Right kidney (tissue), 1 donor: Measurements from ENCODE around the gene RBMS2.
"Not testable (repeated sequence)": the region's sequence is repeated elsewhere in the genome, so short reads cannot be mapped to it uniquely, and the experiment has no call there.

Experiments used
- DNase-seq: peaks from one replicate; pipeline ENCODE4 v3.0.0-alpha.2; 2016

Gene RBMS2

DNA sequence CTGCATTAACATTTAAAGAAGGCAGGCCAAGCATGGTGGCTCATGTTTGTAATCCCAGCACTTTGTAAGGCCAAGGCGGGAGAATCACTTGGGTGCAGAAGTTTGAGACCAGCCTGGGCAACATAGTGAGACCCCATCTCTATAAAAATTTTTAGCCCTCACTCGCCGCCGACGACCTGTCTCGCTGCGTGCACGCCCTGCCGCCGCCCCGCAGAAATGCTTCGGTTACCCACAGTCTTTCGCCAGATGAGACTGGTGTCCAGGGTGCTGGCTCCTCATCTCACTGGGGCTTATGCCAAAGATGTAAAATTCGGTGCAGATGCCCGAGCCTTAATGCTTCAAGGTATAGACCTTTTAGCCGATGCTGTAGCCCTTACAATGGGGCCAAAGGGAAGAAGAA lies 10.8 kb upstream of the RBMS2 start:
- DNase-seq, result no peak

DNA sequence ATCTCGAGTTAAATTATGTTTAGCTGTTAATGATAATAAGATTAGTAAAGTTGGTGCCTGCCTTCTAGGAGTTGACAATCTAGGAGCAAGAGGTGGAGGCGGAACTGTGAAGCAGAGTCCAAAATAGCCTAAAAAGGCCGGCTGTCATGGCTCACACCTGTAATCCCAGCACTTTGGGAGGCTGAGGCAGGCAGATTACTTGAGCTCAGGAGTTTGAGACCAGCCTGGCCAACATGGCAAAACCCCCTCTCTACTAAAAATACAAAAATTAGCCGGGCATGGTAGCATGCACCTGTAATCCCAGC lies 7.7 kb upstream of the RBMS2 start:
- not testable (repeated sequence) for DNase-seq

DNA sequence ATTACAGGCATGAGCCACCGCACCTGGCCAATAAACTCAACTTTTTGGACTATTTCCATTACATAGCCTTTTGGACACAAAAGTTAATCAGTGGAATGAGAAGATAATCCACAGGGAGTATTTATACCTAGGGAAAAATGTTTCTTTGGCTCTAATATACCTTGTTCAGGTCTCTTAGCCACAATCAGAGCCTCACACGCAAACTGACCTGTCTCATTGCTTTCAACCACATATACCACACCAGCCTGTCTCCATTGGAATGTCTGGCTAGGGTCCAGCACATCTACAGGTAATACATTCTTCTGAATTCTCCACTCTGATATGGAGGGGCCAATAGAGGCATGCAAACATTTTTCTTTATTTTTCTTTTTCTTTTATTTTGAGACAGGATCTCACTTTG lies 3.8 kb upstream of the RBMS2 start:
- no peak for DNase-seq

DNA sequence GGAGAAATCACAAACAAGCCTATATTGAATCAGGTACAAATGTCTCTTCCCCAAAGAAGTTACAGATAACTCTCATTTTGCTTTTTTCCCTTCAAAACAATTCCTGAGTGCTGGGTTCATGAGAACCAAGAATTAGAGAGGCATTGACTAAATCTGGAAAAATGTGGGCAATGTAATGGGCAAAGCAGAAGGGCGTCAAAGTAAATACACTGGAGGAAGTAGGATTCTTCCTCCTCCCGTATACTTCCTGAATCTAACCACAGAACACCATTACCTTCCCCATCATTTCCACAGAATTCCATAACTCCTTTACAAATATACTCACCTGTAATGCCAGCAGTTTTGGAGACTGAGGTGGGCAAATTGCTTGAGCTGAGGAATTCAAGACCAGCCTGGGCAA lies 3.0 kb upstream of the RBMS2 start:
- DNase-seq, result no peak

DNA sequence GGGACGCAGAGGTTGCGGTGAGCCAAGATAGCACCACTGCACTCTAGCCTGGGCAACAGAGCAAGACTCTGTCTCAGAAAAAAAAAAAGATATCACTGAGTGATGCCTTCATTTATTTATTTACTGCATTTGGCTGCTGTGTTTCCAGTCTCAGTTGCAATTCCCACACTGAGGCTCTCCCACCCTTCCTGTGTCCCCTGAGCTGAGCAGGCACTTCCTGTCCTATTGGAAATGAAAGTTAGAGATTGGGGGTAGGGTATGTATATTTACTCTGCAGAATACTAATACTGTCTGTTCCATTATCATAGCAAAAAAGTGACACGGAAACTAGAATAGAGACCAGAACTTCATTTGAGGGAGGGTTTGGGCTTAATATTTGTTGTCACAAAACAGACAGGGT lies 1.6 kb upstream of the RBMS2 start:
- no peak for DNase-seq

DNA sequence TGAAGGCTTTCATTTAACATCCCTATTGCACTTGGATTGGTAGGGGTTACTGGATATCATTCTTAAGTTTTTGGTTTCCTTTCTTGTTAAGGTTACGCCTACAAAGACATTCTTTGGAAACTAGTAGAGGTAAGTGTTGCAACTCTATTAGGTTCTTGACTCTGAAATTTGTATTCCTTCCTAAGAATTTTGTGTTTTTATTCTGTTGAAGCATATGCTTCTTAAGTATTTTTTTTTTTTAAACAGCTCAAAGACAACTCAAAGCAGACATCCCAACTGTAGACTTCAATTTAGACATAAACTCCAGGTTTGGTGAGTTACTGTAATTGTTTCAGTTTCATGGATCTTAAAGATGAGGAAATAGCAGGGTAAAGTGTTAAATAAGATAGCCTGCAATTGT lies 1.1 kb upstream of the RBMS2 start:
- DNase-seq, result no peak

DNA sequence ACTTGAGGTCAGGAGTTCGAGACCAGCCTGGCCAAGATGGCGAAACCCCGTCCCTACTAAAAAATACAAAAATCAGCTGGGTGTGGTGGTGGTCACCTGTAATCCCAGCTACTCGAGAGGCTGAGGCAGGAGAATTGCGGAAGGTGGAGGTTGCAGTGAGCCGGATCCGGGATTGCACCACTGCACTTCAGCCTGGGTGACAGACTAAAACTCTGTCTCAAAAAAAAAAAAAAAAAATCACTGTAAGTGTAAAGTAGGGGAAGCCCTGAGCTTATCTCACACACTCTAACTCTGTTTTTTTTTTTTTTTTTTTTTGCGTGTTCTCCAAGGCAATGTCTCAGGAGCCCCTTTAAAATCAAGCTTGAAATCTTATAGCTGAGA lies 421 bp upstream of the RBMS2 start:
- no peak for DNase-seq

DNA sequence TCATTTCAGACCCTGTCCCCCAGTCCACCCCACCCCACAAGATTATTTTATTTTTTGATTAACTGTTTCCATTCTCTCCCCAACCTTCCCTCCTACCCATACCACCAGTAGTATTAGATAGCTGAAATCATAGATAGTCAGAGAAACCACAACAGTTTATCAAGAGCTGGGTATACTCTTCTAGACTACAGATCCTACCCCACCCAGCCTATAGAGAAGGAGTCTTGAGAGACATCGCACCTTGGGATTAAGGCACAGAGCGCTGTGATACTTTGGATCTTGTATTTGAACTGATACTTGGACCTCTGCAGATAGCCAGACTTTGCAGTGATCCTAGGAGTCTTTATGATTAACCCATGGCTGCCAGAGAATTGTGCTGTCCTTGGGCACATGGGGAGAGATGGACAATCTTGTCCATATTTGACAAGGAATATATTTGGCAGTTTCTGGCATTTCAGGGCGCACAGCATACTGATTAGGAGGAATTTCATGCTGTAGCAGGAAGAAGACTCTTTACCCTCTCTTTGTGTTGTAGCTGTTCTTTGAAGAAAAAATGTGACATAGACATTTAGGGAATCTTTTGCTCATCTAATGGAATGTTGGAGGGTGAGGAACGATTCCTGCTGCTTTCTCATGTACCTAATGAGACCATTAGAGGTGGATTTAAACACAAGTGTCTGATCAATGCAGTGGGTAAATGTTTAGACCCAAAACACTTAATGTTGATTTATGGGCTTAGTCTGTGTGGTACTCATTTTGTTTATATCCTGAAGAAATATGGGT lies 982 bp downstream of the RBMS2 start:
- DNase-seq, result peak; percentile 61

DNA sequence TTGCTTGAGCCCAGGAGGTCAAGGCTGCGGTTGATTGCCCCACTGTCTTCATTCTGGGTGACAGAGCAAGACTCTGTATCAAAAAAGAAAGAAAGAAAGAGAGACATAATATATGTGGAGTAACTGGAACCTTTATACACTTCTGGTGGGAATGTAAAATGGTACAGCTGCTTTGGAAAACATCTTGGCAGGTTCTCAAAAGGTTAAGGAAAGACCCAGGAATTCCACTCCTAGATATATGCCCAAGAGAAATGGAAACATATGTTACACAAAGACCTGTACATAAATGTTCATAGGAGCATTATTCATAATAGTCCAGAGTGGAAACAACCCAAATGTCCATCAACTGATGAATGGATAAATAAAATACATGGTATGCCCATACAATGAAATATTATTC lies 7.2 kb downstream of the RBMS2 start:
- DNase-seq, result no peak

DNA sequence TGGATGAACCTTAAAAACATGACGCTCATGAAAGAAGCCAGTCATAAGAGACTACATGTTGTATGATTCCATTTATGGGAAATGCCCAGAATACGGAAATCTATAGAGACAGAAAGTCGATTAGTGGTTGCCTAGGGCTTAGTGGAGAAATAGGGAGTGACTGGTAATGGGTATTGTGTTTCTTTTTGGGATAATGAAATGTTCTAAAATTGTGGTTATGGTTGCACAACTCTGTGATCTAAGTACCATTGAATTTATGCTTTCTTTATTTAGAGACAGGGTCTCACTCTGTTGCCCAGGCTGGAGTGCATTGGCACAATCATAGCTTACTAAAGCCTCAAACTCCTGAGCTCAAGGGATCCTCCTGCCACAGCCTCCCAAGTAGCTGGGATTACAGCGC lies 8.0 kb downstream of the RBMS2 start:
- DNase-seq, result no peak

DNA sequence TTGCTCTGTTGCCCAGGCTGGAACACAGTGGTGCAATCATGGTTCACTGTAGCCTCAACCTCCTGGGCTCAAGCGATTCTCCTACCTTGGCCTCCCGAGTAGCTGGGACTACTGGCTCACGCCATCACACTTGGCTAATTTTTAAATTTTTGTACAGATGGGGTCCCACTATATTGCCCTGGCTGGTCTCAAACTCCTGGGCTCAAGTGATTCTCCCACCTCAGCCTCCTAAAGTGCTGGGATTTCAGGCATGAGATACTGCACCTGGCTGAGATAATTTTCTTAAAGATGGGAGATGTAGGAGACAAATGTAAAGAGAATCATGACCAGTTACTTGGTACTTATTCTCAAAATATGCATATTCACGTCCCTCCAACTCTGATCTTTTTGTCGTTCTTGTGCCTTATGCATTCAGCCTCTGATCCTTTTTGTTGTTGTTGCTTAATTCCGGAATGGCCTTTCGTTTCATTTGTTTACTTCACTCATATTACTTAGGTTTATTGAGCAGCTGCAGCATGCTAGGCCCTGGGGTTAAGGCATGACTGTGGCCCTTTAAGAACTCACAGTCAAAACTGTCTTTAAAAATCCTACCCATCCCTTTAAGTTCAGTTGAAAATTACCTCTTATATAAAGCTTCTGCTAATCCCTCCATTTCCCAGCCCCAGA lies 8.9 kb downstream of the RBMS2 start:
- no peak for DNase-seq

DNA sequence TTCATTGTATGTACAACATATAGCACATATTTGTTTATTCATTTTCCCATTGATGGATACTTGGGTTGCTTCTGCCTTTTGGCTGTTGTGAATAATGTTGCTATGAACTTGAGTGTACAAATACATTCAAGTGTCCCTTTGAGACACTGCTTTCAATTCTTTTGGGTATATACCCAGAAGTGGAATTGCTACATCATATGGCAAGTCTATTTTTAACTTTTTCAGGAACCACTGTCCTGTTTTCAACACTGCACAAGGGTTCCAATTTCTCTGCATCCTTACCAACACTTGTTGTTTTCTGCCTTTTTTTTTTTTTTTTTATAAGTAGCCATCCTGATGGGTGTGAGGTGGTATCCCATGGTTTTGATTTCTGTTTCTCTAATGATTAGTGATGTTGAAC lies 15.9 kb downstream of the RBMS2 start:
- DNase-seq, result no peak

DNA sequence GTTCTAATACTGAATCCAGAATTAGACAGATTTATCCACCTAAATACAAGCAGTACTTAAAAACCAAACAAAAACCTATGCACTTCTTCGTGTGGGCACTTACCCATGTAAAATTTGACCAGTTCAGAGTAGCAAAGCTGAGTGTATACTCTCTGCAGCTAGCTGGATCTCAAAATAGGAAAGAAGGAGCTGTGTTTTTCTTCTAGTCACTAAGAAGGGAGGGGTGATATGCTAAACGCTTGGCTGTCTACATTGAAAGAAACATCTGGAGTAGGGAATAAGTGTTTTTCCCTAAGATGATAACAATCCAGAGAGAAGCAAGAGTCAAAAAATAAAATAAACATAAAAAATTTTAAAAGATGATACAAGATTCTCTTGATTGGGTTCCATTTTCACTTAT lies 20.0 kb downstream of the RBMS2 start:
- DNase-seq, result no peak

DNA sequence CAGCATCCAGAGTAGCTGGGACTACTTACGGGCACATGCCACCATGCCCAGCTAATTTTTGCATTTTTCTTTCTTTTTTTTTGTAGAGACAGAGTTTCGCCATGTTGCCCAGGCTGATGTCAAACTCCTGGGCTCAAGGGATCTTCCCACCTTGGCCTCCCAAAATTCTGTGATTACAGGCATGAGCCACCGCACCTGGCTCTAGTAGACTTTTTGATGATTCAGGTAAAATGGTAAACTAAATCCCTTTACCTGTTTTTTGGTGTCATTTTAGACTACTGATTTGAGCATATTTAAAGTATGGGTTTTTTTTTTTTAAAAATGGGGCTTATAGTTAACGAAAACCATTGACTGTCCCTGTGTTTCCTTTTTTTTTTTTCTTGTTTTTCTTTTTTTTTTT lies 20.5 kb downstream of the RBMS2 start:
- no peak for DNase-seq

DNA sequence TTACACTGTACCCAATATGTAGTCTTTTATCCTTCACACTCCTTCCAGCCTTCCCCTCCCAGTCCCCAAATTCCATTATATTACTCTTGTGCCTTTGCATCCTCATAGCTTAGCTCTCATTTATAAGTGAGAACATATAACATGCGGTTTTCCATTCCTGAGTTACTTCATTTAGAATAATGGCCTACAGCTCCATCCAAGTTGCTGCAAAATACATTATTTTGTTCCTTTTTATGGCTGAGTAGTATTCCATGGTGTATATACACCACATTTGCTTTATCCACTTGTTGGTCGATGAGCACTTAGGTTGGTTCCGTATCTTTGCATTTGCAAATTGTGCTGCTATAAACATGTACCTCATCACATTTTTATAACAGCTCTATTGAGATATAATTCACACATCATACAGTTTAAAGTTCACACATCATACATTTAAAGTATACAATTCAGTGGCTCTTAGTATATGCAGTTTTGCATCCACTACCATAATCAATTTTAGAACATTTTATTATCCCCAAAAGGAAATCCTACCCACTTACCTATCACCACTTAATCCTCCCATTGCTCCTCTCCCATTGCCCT lies 23.5 kb downstream of the RBMS2 start:
- DNase-seq, result no peak

DNA sequence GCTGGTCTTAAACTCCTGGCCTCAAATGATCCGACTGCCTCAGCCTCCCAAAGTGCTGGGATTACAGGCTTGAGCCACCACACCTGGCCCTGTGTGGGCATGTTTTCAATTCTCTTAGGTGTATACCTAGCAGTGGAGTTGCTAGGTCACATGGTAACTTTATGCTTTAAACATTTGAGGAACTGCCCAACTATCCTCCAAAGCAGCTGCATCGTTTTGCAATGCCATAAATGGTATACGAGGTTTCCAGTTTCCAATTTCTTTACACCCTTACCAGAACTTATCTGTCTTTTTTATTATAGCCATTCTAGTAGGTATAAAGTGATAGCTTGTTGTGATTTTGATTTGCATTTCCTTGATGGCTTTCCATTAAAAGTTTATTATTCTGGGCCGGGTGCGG lies 25.1 kb downstream of the RBMS2 start:
- DNase-seq, result no peak

DNA sequence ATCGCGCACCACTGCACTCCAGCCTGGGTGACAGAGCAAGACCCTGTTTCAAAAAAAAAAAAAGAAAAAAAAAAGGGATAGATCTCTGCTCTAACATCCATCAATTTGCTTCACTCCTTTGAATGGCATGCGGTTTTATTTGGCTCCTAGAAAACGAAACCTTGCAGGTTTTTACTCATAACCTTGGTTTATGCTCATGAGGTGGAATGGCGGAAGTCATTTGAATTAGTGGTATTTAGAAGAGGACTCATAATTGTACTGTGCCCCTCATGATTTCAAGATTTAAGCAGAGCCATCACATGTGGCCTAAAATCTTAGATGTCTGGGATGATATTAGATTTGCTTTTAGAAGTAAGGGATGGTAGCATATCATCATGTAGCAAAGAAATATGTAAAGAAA lies 29.4 kb downstream of the RBMS2 start:
- no peak for DNase-seq

DNA sequence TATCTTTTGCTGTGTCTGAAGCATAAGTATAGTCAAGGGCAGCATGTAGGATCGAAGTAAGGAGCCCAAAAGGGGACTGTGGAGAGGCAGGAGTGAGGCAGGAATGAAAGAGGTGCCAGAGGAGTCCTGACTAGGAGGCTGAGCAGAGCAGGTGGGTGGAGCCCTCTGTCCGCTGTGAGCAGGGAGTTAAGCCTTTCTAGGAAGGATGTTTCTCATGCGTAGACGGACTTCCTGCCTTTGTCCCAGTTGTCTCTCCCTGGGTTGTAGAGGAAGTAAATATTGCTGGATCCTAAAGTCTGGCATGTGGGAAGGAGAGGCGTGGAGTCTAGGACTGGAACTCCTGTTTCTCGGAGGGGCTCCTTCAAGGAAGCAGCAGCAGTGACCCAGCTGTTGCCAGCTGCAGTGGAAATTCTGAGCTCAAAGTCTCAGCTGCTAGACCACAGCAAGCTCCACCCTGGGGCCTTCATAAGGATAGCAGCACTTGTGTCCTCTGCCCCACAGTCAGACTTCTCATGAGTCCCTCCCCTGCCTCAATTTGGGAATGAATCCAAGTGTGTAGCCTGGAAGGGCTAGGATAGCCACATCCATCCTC lies 44.0 kb downstream of the RBMS2 start:
- peak; percentile 67 for DNase-seq

DNA sequence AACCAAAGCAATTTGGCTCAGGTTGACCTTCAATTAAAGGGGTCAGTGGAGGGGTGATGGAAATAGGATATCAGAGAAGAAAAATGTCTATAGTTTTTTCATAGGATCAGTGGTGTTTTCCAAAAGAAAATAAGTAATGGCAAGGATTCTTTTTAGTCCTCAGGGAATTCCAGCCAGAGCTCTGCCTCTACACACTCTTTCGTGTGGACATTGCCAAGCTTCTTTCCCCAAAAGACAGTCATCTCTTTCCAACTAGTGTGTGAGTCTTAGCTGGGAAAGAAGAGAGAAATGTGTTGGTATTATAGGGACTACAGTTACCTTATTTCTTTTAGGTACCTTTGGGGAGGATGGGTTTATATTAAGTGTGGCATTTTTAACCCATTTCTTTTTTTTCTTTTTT lies 46.5 kb downstream of the RBMS2 start:
- DNase-seq, result no peak

DNA sequence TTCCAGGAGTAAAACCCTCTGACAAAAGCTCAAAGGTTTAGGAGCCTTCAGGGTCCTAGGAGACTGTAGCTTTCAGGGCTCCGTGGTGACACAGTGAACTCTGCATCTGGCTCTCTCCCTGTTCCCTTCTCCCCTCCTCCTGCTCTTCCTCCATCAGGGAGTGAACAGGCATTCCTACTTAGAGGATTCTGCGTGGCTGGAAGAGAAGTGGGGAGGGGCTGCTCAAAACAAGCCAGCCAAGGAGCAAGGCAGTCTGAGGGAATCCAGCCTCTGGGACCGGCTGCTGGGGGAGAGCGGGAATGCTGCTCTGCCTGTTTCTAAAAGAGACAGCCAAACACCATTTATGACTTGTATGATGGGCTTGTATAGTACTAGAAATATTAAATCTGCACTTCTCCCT lies 49.5 kb downstream of the RBMS2 start:
- DNase-seq, result no peak

DNA sequence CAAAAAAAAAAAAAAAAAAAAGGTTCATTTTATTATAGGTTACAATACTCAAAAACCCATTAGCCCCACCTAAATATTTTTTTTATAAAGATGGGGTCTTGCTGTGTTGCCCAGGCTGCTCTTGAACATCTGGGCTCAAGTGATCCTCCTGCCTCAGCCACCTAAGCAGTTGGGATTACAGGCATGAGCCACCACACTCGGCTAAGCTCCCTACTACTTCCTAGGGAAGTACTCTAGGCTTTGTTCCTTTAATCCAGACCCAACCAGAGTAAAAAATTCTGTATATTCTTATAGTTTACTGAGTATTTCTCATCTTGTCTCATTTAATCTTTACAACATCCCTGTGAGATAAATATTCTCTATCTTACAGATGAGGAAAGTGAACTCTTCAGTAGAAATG lies 50.7 kb downstream of the RBMS2 start:
- DNase-seq, result no peak

DNA sequence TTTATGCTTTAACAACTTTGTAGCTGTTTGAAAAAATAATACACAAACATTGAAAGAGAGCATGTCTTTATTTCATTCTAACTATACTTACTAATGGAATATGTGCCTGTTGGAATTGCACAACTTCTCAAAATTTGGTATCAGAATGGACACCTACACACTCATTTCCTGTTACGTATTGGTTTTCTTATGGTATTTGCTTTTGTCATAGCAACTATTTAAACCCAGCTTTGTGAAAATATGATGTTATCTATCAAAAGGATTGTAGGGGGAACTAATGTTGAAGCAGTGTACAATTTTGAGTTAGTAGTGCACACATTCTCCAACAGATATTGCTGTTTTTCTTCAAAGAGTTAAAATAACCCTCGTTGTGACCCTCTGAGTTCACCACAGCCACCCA lies 52.6 kb downstream of the RBMS2 start:
- DNase-seq, result no peak

DNA sequence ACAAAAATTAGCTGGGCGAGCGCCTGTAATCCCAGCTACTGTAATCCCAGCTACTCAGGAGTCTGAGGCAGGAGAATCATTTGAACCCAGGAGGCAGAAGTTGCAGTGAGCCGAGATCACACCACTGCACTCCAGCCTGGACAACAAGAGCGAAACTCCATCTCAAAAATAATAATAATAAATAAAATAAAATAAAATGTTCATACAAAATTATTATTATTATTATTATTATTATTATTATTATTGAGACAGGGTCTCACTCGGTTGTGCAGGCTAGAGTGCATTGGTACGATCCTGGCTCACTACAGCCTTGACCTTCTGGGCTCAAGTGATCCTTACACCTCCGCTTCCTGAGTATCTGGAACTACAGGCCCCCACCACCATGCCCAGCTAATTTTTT lies 55.6 kb downstream of the RBMS2 start:
- DNase-seq, result not testable (repeated sequence)

DNA sequence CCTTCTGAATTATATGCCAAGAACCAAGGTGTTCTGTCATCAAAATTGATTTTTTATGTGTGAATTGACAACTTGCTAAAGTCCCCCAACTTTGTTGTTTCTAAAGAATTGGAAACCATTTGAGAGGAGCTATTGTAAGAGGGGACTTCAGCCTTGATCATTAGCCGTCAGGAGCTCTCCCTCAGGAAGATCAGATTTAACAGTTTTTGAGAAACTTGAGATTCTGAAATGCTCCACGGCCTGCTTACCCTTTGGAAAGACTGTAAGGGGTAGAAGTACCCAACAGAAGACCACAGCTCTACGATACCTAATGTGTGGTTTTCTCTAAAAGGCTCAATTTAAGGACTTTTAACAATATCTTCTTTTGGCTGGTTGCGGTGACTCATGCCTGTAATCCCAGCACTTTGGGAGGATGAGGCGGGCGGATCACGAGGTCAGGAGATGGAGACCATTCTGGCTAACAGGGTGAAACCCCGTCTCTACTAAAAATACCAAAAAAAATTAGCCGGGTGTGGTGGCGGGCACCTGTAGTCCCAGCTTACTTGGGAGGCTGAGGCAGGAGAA lies 57.4 kb downstream of the RBMS2 start:
- DNase-seq, result no peak
